Lung microvascular endothelial cell (primary cell): ENCODE results near the gene NISCH. TPM values are rescaled to one million over a fixed set of nuclear protein-coding genes. Genes with fewer than 3 reads are reported as not detected.

ENCODE experiments used
- DNase-seq, 2 donors: peaks; one replicate each; pipeline versions ENCODE4 v3.0.0 to v3.0.0-alpha.2; 2010; ENCODE audit warnings: low read depth in 2 of 2
- total RNA-seq: library from RNA; depleted of rRNA; stranded (reverse); fragments of >200 nt; gene quantifications from 2 replicates; pipeline ENCODE4 v1.2.1, GENCODE V29; 2014

NISCH gene
- total RNA-seq: 26.2 and 38.1 TPM in 2 replicates

GRCh38 chr3:52455283-52456168 is at the start of gene NISCH:
Gene NISCH (plus strand): TSS chr3:52455604. CDS start chr3:52455642, 38 bp downstream.
- peak; percentile 81 to 92 for DNase-seq

- DNase-seq: no peak
These were observed 49.2 kb upstream of the NISCH start for GRCh38 chr3:52406231-52406661.

GRCh38 chr3:52406791-52407510 is 48.5 kb upstream of the NISCH start:
- no peak for DNase-seq

- no peak for DNase-seq
These were observed 47.6 kb upstream of the NISCH start for GRCh38 chr3:52407779-52408178.

GRCh38 chr3:52408466-52408865 is 46.9 kb upstream of the NISCH start:
- DNase-seq: no peak

GRCh38 chr3:52415800-52416199 is 39.6 kb upstream of the NISCH start:
- DNase-seq: no peak

- no peak for DNase-seq
These were observed 35.0 kb upstream of the NISCH start for GRCh38 chr3:52420388-52420787.

GRCh38 chr3:52422669-52423068 is 32.7 kb upstream of the NISCH start:
- no peak for DNase-seq

- no peak for DNase-seq
These were observed 32.2 kb upstream of the NISCH start for GRCh38 chr3:52423173-52423572.

GRCh38 chr3:52428151-52429005 is 27.0 kb upstream of the NISCH start:
- DNase-seq: peak; percentile 89 to 90

GRCh38 chr3:52429031-52429430 is 26.4 kb upstream of the NISCH start:
- no peak for DNase-seq

- DNase-seq: peak; percentile 96 to 97
These were observed 25.5 kb upstream of the NISCH start for GRCh38 chr3:52429779-52430415.

GRCh38 chr3:52430416-52430810 is 25.0 kb upstream of the NISCH start:
- DNase-seq: no peak

- peak in 1 of 2 donors; percentile 75 for DNase-seq
These were observed 23.8 kb upstream of the NISCH start for GRCh38 chr3:52431459-52432223.

- DNase-seq: no peak
These were observed 23.2 kb upstream of the NISCH start for GRCh38 chr3:52432225-52432624.

GRCh38 chr3:52432691-52433141 is 22.7 kb upstream of the NISCH start:
- peak; percentile 26 to 43 for DNase-seq

- DNase-seq: no peak
These were observed 21.9 kb upstream of the NISCH start for GRCh38 chr3:52433328-52433995.

GRCh38 chr3:52433996-52434479 is 21.4 kb upstream of the NISCH start:
- no peak for DNase-seq

- DNase-seq: no peak
These were observed 20.8 kb upstream of the NISCH start for GRCh38 chr3:52434491-52435115.
